ENCODE data around the gene RBM20.

RBM20 gene

DNA sequence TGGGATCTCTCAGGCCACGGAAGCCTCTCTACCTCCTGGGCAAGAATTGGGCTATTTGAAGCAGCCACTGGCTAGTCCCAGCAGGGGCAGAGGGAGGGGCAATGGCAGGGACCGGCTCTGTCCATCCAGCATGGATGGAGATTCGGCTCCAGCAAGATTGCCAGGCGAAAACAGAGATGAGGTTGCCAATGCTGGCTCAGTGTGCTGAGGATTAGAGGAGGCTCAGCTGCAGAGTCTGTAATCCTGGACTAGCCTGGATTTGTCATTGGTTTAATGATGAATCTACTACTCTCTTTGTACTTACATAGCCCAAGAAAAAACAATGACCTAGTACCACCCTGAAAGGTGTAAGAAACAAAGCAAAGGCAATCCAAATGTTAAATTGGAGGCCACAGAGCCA is 115.4 kb downstream of the RBM20 start:
- TF ChIP-seq SPI1 (IDR thresholded peaks at IDR 0.05; ENCODE audit: borderline replicate concordance, low read depth) (no peak), GABPA (IDR thresholded peaks at IDR 0.05; ENCODE audit: low read depth) (no peak), POLR2AphosphoS5 (IDR thresholded peaks at IDR 0.05; ENCODE audit: low read depth) (no peak)
- TF ChIP-seq, protein P1, sequence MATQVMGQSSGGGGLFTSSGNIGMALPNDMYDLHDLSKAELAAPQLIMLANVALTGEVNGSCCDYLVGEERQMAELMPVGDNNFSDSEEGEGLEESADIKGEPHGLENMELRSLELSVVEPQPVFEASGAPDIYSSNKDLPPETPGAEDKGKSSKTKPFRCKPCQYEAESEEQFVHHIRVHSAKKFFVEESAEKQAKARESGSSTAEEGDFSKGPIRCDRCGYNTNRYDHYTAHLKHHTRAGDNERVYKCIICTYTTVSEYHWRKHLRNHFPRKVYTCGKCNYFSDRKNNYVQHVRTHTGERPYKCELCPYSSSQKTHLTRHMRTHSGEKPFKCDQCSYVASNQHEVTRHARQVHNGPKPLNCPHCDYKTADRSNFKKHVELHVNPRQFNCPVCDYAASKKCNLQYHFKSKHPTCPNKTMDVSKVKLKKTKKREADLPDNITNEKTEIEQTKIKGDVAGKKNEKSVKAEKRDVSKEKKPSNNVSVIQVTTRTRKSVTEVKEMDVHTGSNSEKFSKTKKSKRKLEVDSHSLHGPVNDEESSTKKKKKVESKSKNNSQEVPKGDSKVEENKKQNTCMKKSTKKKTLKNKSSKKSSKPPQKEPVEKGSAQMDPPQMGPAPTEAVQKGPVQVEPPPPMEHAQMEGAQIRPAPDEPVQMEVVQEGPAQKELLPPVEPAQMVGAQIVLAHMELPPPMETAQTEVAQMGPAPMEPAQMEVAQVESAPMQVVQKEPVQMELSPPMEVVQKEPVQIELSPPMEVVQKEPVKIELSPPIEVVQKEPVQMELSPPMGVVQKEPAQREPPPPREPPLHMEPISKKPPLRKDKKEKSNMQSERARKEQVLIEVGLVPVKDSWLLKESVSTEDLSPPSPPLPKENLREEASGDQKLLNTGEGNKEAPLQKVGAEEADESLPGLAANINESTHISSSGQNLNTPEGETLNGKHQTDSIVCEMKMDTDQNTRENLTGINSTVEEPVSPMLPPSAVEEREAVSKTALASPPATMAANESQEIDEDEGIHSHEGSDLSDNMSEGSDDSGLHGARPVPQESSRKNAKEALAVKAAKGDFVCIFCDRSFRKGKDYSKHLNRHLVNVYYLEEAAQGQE (IDR thresholded peaks at IDR 0.05; ENCODE audit: insufficient replicate concordance, low read depth): no peak
- TF ChIP-seq, protein P2, sequence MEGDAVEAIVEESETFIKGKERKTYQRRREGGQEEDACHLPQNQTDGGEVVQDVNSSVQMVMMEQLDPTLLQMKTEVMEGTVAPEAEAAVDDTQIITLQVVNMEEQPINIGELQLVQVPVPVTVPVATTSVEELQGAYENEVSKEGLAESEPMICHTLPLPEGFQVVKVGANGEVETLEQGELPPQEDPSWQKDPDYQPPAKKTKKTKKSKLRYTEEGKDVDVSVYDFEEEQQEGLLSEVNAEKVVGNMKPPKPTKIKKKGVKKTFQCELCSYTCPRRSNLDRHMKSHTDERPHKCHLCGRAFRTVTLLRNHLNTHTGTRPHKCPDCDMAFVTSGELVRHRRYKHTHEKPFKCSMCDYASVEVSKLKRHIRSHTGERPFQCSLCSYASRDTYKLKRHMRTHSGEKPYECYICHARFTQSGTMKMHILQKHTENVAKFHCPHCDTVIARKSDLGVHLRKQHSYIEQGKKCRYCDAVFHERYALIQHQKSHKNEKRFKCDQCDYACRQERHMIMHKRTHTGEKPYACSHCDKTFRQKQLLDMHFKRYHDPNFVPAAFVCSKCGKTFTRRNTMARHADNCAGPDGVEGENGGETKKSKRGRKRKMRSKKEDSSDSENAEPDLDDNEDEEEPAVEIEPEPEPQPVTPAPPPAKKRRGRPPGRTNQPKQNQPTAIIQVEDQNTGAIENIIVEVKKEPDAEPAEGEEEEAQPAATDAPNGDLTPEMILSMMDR (IDR thresholded peaks at IDR 0.05; ENCODE audit: insufficient read depth, low read length): no peak
- DNase-seq (ENCODE audit: low read depth in 1 of 2, low spot score in 1 of 2): no peak
- Histone ChIP-seq H3K27me3 (ENCODE audit: insufficient read depth, poor library complexity, severe bottlenecking) (no peaks in the 10 kb centered on the region), H3K27ac (replicated peaks) (no peak overlapping the region), H3K4me3 (replicated peaks; ENCODE audit: insufficient read depth, low read length) (no peak overlapping the region)

DNA sequence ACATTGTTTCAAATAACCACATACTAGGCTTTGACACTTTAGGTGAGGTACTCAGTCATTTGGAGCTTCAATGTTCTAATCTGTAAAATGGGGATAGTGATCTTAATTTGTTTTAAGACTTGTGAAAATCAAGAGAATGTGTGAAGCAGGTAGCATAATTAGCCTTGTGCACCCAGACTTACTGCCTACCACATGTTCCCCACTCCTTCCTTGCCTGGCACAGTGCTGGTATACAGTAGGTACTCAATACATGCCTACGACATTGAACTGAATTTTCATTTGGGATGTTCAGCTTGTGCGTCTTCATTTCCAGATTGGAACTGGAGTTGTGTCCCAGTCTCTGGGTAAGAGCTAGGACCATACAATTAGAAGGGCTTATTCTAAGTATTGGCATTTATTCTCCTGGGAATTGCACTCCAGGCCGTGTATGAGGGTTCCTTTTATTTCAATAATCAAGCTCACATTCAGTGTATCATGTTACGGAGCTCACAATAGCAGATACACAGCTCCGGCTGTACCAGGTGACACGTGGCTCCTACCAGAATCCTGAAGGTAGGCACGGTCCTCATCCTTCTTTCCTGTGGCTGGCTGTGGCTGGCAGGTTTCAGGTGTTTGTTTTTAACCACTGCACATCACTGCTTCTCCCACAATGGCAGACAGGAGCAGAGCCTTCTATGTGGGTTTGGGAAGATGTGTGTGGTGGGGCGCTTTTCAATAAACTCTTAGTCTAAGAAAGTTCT is 118.1 kb downstream of the RBM20 start:
- Histone ChIP-seq H3K27me3 (ENCODE audit: insufficient read depth, poor library complexity, severe bottlenecking) (no peaks in the 10 kb centered on the region), H3K27ac (replicated peaks) (no peak overlapping the region), H3K4me3 (replicated peaks; ENCODE audit: insufficient read depth, low read length) (no peak overlapping the region)
- TF ChIP-seq GABPA (IDR thresholded peaks at IDR 0.05; ENCODE audit: low read depth): no peak
- TF ChIP-seq, protein P1 (IDR thresholded peaks at IDR 0.05; ENCODE audit: insufficient replicate concordance, low read depth): no peak
- no peak for TF ChIP-seq SPI1 (IDR thresholded peaks at IDR 0.05; ENCODE audit: borderline replicate concordance, low read depth)
- no peak for TF ChIP-seq POLR2AphosphoS5 (IDR thresholded peaks at IDR 0.05; ENCODE audit: low read depth)
- TF ChIP-seq, protein P2 (IDR thresholded peaks at IDR 0.05; ENCODE audit: insufficient read depth, low read length): no peak
- DNase-seq (ENCODE audit: low read depth in 1 of 2, low spot score in 1 of 2): no peak

DNA sequence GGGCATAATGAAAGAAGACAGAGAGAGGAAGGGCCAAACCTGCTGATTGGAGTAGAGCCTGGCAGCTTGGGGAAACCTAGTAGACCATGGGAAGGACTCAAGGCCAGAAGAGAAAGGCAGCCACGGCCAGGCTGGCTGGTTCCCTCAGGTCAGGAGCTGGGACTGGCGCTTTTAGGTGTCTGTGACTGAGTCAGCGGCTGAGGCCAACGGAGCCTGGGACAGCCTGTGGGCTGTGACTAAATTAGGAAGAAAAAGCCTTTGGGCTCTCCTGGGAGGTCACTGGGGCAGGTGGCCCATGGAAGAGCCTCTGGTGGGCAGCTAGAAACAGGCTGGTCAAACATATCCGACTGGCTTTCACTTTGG is 118.7 kb downstream of the RBM20 start:
- H3K27ac ChIP-seq (replicated peaks): no peak overlapping the region
- DNase-seq (ENCODE audit: low read depth in 1 of 2, low spot score in 1 of 2): no peak
- TF ChIP-seq POLR2AphosphoS5 (IDR thresholded peaks at IDR 0.05; ENCODE audit: low read depth) (no peak), GABPA (IDR thresholded peaks at IDR 0.05; ENCODE audit: low read depth) (no peak), SPI1 (IDR thresholded peaks at IDR 0.05; ENCODE audit: borderline replicate concordance, low read depth) (no peak)
- TF ChIP-seq, protein P2 (IDR thresholded peaks at IDR 0.05; ENCODE audit: insufficient read depth, low read length): no peak
- TF ChIP-seq, protein P1 (IDR thresholded peaks at IDR 0.05; ENCODE audit: insufficient replicate concordance, low read depth): no peak
- H3K4me3 ChIP-seq (replicated peaks; ENCODE audit: insufficient read depth, low read length): no peak overlapping the region
- no peaks in the 10 kb centered on the region for H3K27me3 ChIP-seq (ENCODE audit: insufficient read depth, poor library complexity, severe bottlenecking)
